GM12878 (cell line): ENCODE data around the gene TNNT3. TPM values are rescaled to one million over a fixed set of nuclear protein-coding genes. Genes with fewer than 3 reads are reported as not detected.
A peak's percentile ranks its signal among the peaks of the same experiment; 100 is the strongest.

Source experiments
- ATAC-seq: fragments of 200-7000 bp; cut with Tn5 transposase; 3 replicates; pipeline ENCODE4 v1.9.1; 2020; ENCODE audit warnings: mild to moderate bottlenecking, moderate library complexity
- BruUV-seq: library from RNA; stranded (reverse); fragments of 400-500 nt; replicated peaks from 2 replicates; lab custom pipeline; 2021; lab: Mats Ljungman, UMichigan
- CTCF ChIA-PET: fragments of 300-600 bp; sonication (Branson Sonifier 250); formaldehyde crosslinking; extraction: SDS; loops from one replicate; lab custom pipeline; 2021; ENCODE audit warnings: inconsistent platforms; lab: Yijun Ruan, JAX
- POLR2A ChIA-PET: fragments of 350-600 bp; formaldehyde crosslinking; extraction: SDS; loops from one replicate; lab custom pipeline; 2021; ENCODE audit warnings: inconsistent platforms; lab: Charles Lee
- RAD21 ChIA-PET: fragments of 300-600 bp; sonication (Branson Sonifier 250); formaldehyde crosslinking; loops from one replicate; lab custom pipeline; 2023; ENCODE audit warnings: antibody characterized with exemption; ENCODE audit not compliant: unreplicated experiment; lab: Charles Lee
- SMC1A ChIA-PET: fragments of 300-600 bp; sonication (Branson Sonifier 250); formaldehyde crosslinking; loops from one replicate; lab custom pipeline; 2023; ENCODE audit not compliant: unreplicated experiment, uncharacterized antibody; lab: Charles Lee
- DNase-seq: peaks from one replicate; pipeline ENCODE4 v3.0.0-alpha.2; 2011; ENCODE audit warnings: low read depth, low spot score
- FAIRE-seq: peaks from 3 replicates; lab custom pipeline; 2011; peaks lifted over from hg19 to GRCh38; lab: Jason Lieb, UNC
- H2AFZ ChIP-seq: 2 replicates; pipeline ENCODE4 v1.6.0; 2011; ENCODE audit warnings: low read depth, low read length, control low read depth; ENCODE audit not compliant: control insufficient read depth
- H3K27ac ChIP-seq: 2 replicates; pipeline ENCODE4 v1.5.1; 2011; ENCODE audit warnings: control low read depth; ENCODE audit not compliant: control insufficient read depth, insufficient read depth
- H3K27me3 ChIP-seq, 2 experiments: replicated peaks in 1 of 2; 2 replicates each; pipeline versions ENCODE4 v1.6.0 to v1.6.1; 2011; ENCODE audit warnings: low read length in 1 of 2; ENCODE audit not compliant: control insufficient read depth in 2 of 2, insufficient read depth in 2 of 2
- H3K36me3 ChIP-seq, 2 experiments: 2 replicates each; pipeline ENCODE4 v1.5.1; 2011; ENCODE audit warnings: low read length in 1 of 2; ENCODE audit not compliant: control insufficient read depth in 2 of 2, insufficient read depth in 2 of 2
- H3K4me1 ChIP-seq: 2 replicates; pipeline ENCODE4 v1.6.1; 2011; ENCODE audit warnings: mild to moderate bottlenecking, low read length, moderate library complexity, mixed read lengths; ENCODE audit not compliant: control insufficient read depth, insufficient read depth
- H3K4me2 ChIP-seq: 2 replicates; pipeline ENCODE4 v1.6.0; 2011; ENCODE audit warnings: control low read depth; ENCODE audit not compliant: control insufficient read depth, insufficient read depth
- H3K4me3 ChIP-seq: fragments of 200-600 bp; sonication (generic); 2 replicates; pipeline ENCODE4 v1.5.1; 2016
- H3K79me2 ChIP-seq: 2 replicates; pipeline ENCODE4 v1.6.0; 2011; ENCODE audit warnings: low read length; ENCODE audit not compliant: control insufficient read depth, insufficient read depth
- H3K9ac ChIP-seq: 2 replicates; pipeline ENCODE4 v1.8.0; 2011; ENCODE audit warnings: low read length, control low read depth, mixed read lengths; ENCODE audit not compliant: control insufficient read depth, insufficient read depth
- H3K9me3 ChIP-seq: replicated peaks from 3 replicates; pipeline ENCODE4 v1.5.1; 2011; ENCODE audit warnings: mild to moderate bottlenecking, low read length; ENCODE audit not compliant: control insufficient read depth, insufficient read depth
- H4K20me1 ChIP-seq: 2 replicates; pipeline ENCODE4 v1.6.0; 2011; ENCODE audit not compliant: control insufficient read depth, insufficient read depth
- BMI1 ChIP-seq: fragments of 450-650 bp; IDR thresholded peaks from 2 replicates; pipeline ENCODE4 v1.6.1; 2016; ENCODE audit warnings: mild to moderate bottlenecking, moderate library complexity, borderline replicate concordance
- CHD1 ChIP-seq: IDR thresholded peaks from 2 replicates; pipeline ENCODE4 v1.6.1; 2012; ENCODE audit warnings: low read depth, low read length, improper control_type of control experiment
- CREB1 ChIP-seq: IDR thresholded peaks from 2 replicates; pipeline ENCODE4 v1.6.1; 2012; ENCODE audit warnings: low read depth, mild to moderate bottlenecking, inconsistent platforms
- GABPA ChIP-seq: IDR thresholded peaks from 2 replicates; pipeline ENCODE4 v1.6.1; 2014; ENCODE audit warnings: antibody characterized with exemption, low read depth, mild to moderate bottlenecking, inconsistent platforms
- IKZF1 ChIP-seq: fragments of 450-650 bp; conservative IDR thresholded peaks from 2 replicates; pipeline ENCODE4 v1.6.1; 2017; ENCODE audit warnings: antibody characterized with exemption, mild to moderate bottlenecking
- NR2C2 ChIP-seq: IDR thresholded peaks from 2 replicates; pipeline ENCODE4 v1.6.1; 2011; ENCODE audit warnings: borderline replicate concordance, low read depth; ENCODE audit not compliant: control insufficient read depth, insufficient read length
- PKNOX1 ChIP-seq: fragments of 450-650 bp; IDR thresholded peaks from 2 replicates; pipeline ENCODE4 v1.6.1; 2016; ENCODE audit warnings: mild to moderate bottlenecking
- SIN3A ChIP-seq: IDR thresholded peaks from 2 replicates; pipeline ENCODE4 v1.6.1; 2012; ENCODE audit warnings: low read depth, low read length, improper control_type of control experiment
- SMC3 ChIP-seq: IDR thresholded peaks from 2 replicates; pipeline ENCODE4 v1.6.1; 2011; ENCODE audit warnings: low read length, improper control_type of control experiment, borderline replicate concordance
- SRF ChIP-seq, 2 experiments: IDR thresholded peaks; 2 replicates each; pipeline ENCODE4 v1.6.1; 2011; ENCODE audit warnings: low read depth in 2 of 2, low read length in 2 of 2, mild to moderate bottlenecking in 1 of 2, moderate library complexity in 1 of 2
- WGBS: methylation state at CpG from one replicate; pipeline ENCODE4 v1.1.6; 2016; ENCODE audit warnings: low lambda C conversion rate; ENCODE audit not compliant: insufficient replicate concordance, insufficient coverage; ENCODE audit errors: missing lambda C conversion rate; 5-methylcytosine and 5-hydroxymethylcytosine counted together
- in situ Hi-C: fragments of 300-500 bp; cut with MboI; formaldehyde crosslinking; loops from 9 replicates; pipeline ENCODE4 v1.14.3; 2018; ENCODE audit warnings: mixed read lengths
- intact Hi-C: fragments of 100-400 bp; cut with micrococcal nuclease; formaldehyde crosslinking; loops from one replicate; pipeline ENCODE4 v1.14.2; 2022; ENCODE audit not compliant: unreplicated experiment
- polyA plus RNA-seq, 11 experiments: library from polyadenylated mRNA; depleted of rRNA in 4 of 11; unstranded in 6 of 11; stranded (reverse) in 5 of 11; fragments of >200 nt; fragmentation: Nextera tagmentation in 4 of 11; fragmentation: Illumina TruSeq in 1 of 11; extraction: Ambion mirVana in 4 of 11; extraction: Trizol in 1 of 11; gene quantifications; 1 replicate in 1 of 11; 2 replicates in 10 of 11; pipeline versions ENCODE4 v1.2.1 to v1.2.3, GENCODE V29; 2011 to 2016; ENCODE audit warnings: inconsistent platforms in 2 of 11, missing spikeins in 2 of 11, low read depth in 1 of 11
- total RNA-seq, 4 experiments: library from RNA; depleted of rRNA in 3 of 4; stranded (reverse); fragments of >200 nt in 3 of 4; fragmentation: Illumina TruSeq in 1 of 4; extraction: Trizol in 1 of 4; gene quantifications; 2 replicates each; pipeline versions ENCODE4 v1.2.1 to v1.2.3, GENCODE V29; 2013 to 2021

TNNT3 gene
- total and polyA plus RNA-seq, 10 of the 15 experiments (the other 5 are each of a cell fraction or from before 2014, with no cell fraction given): 0.40 to 0.50 TPM; not detected in 8

DNA sequence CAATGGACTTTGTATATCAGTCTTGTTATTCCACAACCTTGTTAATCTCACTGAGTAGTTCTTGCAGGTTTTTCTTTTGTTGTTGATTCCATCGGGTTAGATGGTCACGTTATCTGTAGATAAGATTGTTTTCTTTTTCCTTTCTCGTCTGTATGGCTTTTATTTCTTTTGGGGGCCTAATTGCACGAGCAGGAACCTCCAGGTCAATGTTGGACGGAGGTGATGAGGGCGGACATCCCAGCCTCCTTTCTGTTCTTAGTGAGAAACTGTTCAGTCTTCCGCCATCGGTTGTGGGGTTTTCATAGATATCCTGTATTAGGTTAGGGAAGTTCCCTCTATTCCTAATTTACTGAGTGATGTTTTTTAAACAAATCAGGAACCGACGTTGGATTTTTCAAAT lies 23.0 kb upstream of the TNNT3 start:
- ATAC-seq (no peak), DNase-seq (no peak), FAIRE-seq (no peak)
- WGBS: 5% methylated on average over 10 of the region's 10 CpGs
- ChIA-PET POLR2A (interaction anchor here (0.6 kb wide), 1 partner anchor 42 kb away, joined by 3 read pairs; no protein-coding TSS in a partner anchor), SMC1A (no interaction called here), RAD21 (interaction anchor here (1.8 kb wide), 1 partner anchor 14 kb away, joined by 4 read pairs; no protein-coding TSS in a partner anchor), CTCF (interaction anchor here (1.4 to 2.3 kb wide), 2 partner anchors 14 to 256 kb away, joined by 3 to 7 read pairs; no protein-coding TSS in a partner anchor)
- no peaks in the 10 kb centered on the region; a peak in 1 of 4 replicates for H3K27me3 ChIP-seq
- no peak overlapping the region for H3K27ac ChIP-seq
- no peak overlapping the region for H3K9ac ChIP-seq
- in situ Hi-C loops: no loop called here
- H3K4me3 ChIP-seq: no peak overlapping the region
- H4K20me1 ChIP-seq: no peaks in the 10 kb centered on the region
- H3K9me3 ChIP-seq: no peaks in the 10 kb centered on the region
- peak overlapping the region; percentile 18 for H2AFZ ChIP-seq
- TF ChIP-seq SRF (IDR thresholded peaks at IDR 0.05; ENCODE audit: low read depth in 2 of 2, low read length in 2 of 2): no peak
- no peak for TF ChIP-seq GABPA
- no peak for TF ChIP-seq NR2C2
- TF ChIP-seq CREB1: no peak
- no peak for TF ChIP-seq CHD1
- TF ChIP-seq BMI1: no peak
- TF ChIP-seq PKNOX1: no peak
- TF ChIP-seq IKZF1: no peak
- no peak for TF ChIP-seq SMC3
- no peak for TF ChIP-seq SIN3A
- H3K79me2 ChIP-seq: no peaks in the 10 kb centered on the region
- no peak overlapping the region for H3K4me2 ChIP-seq
- no TSS peak for BruUV-seq
- H3K4me1 ChIP-seq: no peaks in the 10 kb centered on the region
- H3K36me3 ChIP-seq: no peaks in the 10 kb centered on the region
- intact Hi-C loops: no loop called here
